SH-SY5Y (cell line): Measurements from ENCODE around the gene TMEM18.

Experiments used
- GATA2 ChIP-seq: IDR thresholded peaks from 2 replicates; pipeline ENCODE4 v1.6.1; 2011; ENCODE audit warnings: mild to moderate bottlenecking, low read depth, low read length
- GATA3 ChIP-seq: IDR thresholded peaks from 2 replicates; pipeline ENCODE4 v1.6.1; 2011; ENCODE audit warnings: low read depth, mild to moderate bottlenecking, low read length, moderate library complexity

- TF ChIP-seq GATA3: no peak
- TF ChIP-seq GATA2: no peak
Observed at GRCh38 chr2:674321-674985, 2.8 kb downstream of the TMEM18 start.
